Loucy (cell line): ENCODE data around the gene KCNK7.

Source experiments
- EZH2phosphoT487 ChIP-seq: fragments of 200-600 bp; IDR thresholded peaks from 2 replicates; pipeline ENCODE4 v1.6.1; 2018; ENCODE audit warnings: antibody characterized with exemption, mild to moderate bottlenecking, moderate library complexity, borderline replicate concordance
- TF ChIP-seq, protein P1 (sequence below): fragments of 200-600 bp; sonication (generic); conservative IDR thresholded peaks from 2 replicates; pipeline ENCODE4 v1.5.1; 2014; ENCODE audit warnings: mild to moderate bottlenecking, antibody characterized with exemption, low read length

DNA sequence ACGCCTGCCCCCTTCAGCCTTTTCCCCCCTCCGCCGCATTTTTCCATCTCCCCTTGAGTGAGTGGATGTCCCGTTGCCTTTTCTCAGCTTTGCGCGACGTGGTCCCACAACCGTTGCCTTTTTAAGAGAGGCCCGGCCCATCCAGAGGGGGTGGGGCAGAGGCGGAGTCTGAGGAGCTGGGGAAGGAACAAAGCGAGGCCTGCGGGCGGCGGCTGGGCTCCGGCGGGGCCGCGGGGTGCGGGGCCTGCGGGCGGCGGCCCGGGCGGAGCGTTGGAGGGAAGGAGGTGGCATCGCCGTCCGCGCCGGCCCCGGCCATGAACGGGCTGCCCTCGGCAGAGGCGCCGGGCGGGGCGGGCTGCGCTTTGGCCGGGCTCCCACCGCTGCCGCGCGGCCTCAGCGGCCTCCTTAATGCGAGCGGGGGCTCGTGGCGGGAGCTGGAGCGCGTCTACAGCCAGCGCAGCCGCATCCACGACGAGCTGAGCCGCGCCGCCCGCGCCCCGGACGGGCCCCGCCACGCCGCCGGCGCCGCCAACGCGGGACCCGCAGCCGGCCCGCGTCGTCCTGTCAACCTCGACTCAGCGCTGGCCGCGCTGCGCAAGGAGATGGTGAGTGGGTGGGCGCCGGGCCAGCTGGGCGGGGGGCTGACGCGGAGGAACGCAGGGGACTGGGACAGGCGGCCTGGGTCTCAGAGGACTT, 23.1 kb downstream of the KCNK7 start, which contains the start of gene FAM89B:
- TF ChIP-seq, protein P1, sequence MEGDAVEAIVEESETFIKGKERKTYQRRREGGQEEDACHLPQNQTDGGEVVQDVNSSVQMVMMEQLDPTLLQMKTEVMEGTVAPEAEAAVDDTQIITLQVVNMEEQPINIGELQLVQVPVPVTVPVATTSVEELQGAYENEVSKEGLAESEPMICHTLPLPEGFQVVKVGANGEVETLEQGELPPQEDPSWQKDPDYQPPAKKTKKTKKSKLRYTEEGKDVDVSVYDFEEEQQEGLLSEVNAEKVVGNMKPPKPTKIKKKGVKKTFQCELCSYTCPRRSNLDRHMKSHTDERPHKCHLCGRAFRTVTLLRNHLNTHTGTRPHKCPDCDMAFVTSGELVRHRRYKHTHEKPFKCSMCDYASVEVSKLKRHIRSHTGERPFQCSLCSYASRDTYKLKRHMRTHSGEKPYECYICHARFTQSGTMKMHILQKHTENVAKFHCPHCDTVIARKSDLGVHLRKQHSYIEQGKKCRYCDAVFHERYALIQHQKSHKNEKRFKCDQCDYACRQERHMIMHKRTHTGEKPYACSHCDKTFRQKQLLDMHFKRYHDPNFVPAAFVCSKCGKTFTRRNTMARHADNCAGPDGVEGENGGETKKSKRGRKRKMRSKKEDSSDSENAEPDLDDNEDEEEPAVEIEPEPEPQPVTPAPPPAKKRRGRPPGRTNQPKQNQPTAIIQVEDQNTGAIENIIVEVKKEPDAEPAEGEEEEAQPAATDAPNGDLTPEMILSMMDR = no peak
- TF ChIP-seq EZH2phosphoT487 = no peak
